Measurements from ENCODE around the gene SPAG16. TPM values are rescaled to one million over a fixed set of nuclear protein-coding genes. Genes with fewer than 3 reads are reported as not detected.

The SPAG16 gene
- total RNA-seq, 1 donor from 2014 or later: 16.7 TPM

DNA sequence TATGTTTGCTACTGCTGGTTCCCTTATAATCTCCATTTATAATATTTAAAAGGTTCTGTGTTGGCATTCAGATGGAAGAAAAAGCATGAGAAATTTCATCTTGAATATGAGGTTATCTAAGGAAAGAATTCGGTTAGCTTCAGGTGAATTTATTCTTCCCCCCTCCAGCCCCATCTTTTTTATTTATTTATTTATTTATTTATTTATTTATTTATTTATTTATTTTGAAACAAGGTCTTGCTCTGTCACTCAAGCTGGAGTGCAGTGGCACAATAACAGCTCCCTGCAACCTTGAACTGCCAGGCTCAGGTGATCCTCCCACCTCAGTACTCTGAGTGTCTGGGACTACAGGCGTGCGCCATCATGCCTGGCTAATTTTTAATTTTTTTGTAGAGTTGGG, 1031.1 kb downstream of the SPAG16 start:
- FAIRE-seq (no peak), DNase-seq (ENCODE audit: low read depth) (no peak)
- peaks cover 3% of the 10 kb centered on the region for H3K4me1 Mint-ChIP-seq (ENCODE audit: low read depth, unreplicated experiment)
- no peaks in the 10 kb centered on the region for H3K36me3 Mint-ChIP-seq (ENCODE audit: low read depth, unreplicated experiment)
- Histone ChIP-seq H3K27me3 (ENCODE audit: insufficient read depth, low read length) (no peaks in the 10 kb centered on the region), H3K36me3 (ENCODE audit: insufficient read depth, low read length) (no peaks in the 10 kb centered on the region), H2AFZ (ENCODE audit: low read depth, low read length) (no peak overlapping the region), H3K9me3 (ENCODE audit: insufficient read depth, low read depth, low read length) (no peaks in the 10 kb centered on the region), H3K4me1 (ENCODE audit: insufficient read depth, low read length) (no peaks in the 10 kb centered on the region), H4K20me1 (ENCODE audit: insufficient read depth, low read length) (no peaks in the 10 kb centered on the region), H3K79me2 (ENCODE audit: insufficient read depth, low read length) (no peaks in the 10 kb centered on the region), H3K4me2 (ENCODE audit: low read length) (no peak overlapping the region), H3K9ac (ENCODE audit: low read length) (no peak overlapping the region), H3K27ac (ENCODE audit: low read depth, low read length) (no peak overlapping the region), H3K4me3 (ENCODE audit: insufficient read depth, low read depth, low read length) (no peak overlapping the region)
- no peak overlapping the region for H3K4me3 Mint-ChIP-seq (ENCODE audit: unreplicated experiment)
- H3K27me3 Mint-ChIP-seq (ENCODE audit: low read depth, unreplicated experiment): no peaks in the 10 kb centered on the region
- peaks cover 3% of the 10 kb centered on the region for H3K9me3 Mint-ChIP-seq (ENCODE audit: unreplicated experiment)
- H3K27ac Mint-ChIP-seq (ENCODE audit: unreplicated experiment): no peak overlapping the region
- TF ChIP-seq, protein P1, sequence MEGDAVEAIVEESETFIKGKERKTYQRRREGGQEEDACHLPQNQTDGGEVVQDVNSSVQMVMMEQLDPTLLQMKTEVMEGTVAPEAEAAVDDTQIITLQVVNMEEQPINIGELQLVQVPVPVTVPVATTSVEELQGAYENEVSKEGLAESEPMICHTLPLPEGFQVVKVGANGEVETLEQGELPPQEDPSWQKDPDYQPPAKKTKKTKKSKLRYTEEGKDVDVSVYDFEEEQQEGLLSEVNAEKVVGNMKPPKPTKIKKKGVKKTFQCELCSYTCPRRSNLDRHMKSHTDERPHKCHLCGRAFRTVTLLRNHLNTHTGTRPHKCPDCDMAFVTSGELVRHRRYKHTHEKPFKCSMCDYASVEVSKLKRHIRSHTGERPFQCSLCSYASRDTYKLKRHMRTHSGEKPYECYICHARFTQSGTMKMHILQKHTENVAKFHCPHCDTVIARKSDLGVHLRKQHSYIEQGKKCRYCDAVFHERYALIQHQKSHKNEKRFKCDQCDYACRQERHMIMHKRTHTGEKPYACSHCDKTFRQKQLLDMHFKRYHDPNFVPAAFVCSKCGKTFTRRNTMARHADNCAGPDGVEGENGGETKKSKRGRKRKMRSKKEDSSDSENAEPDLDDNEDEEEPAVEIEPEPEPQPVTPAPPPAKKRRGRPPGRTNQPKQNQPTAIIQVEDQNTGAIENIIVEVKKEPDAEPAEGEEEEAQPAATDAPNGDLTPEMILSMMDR (IDR thresholded peaks at IDR 0.05; ENCODE audit: insufficient read depth, low read depth, low read length): no peak
- no peak for TF ChIP-seq EZH2 (IDR thresholded peaks at IDR 0.05; ENCODE audit: insufficient read depth, low read length)

DNA sequence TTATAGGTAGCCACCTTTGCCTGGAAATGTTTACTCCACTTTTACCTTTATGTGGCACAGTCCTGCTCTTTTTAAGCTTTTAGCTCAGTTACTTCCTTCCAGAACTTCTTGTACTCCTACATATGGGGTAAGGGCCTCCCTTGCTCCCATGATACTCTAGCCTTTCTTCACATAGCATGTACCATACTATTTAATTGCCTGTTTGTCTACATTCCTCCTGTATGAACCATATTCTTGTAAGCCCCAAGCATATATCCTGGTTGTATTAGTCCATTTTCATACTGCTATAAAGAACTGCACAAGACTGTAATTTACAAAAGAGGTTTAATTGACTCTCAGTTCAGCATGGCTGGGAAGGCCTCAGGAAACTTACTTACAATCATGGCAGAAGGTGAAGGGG, 1035.9 kb downstream of the SPAG16 start:
- no peaks in the 10 kb centered on the region for H3K9me3 ChIP-seq (ENCODE audit: insufficient read depth, low read depth, low read length)
- no peak overlapping the region for H3K9ac ChIP-seq (ENCODE audit: low read length)
- H3K27ac ChIP-seq (ENCODE audit: low read depth, low read length): no peak overlapping the region
- H3K4me1 Mint-ChIP-seq (ENCODE audit: low read depth, unreplicated experiment): no peaks in the 10 kb centered on the region
- no peaks in the 10 kb centered on the region for H3K27me3 ChIP-seq (ENCODE audit: insufficient read depth, low read length)
- H3K79me2 ChIP-seq (ENCODE audit: insufficient read depth, low read length): no peaks in the 10 kb centered on the region
- no peaks in the 10 kb centered on the region for H3K36me3 Mint-ChIP-seq (ENCODE audit: low read depth, unreplicated experiment)
- no peaks in the 10 kb centered on the region for H3K36me3 ChIP-seq (ENCODE audit: insufficient read depth, low read length)
- no peak overlapping the region for H3K4me3 Mint-ChIP-seq (ENCODE audit: unreplicated experiment)
- no peaks in the 10 kb centered on the region for H3K27me3 Mint-ChIP-seq (ENCODE audit: low read depth, unreplicated experiment)
- peaks cover 3% of the 10 kb centered on the region for H3K9me3 Mint-ChIP-seq (ENCODE audit: unreplicated experiment)
- H4K20me1 ChIP-seq (ENCODE audit: insufficient read depth, low read length): no peaks in the 10 kb centered on the region
- no peak overlapping the region for H3K27ac Mint-ChIP-seq (ENCODE audit: unreplicated experiment)
- TF ChIP-seq, protein P1 (IDR thresholded peaks at IDR 0.05; ENCODE audit: insufficient read depth, low read depth, low read length): no peak
- TF ChIP-seq EZH2 (IDR thresholded peaks at IDR 0.05; ENCODE audit: insufficient read depth, low read length): no peak
- H3K4me2 ChIP-seq (ENCODE audit: low read length): no peak overlapping the region
- no peaks in the 10 kb centered on the region for H3K4me1 ChIP-seq (ENCODE audit: insufficient read depth, low read length)
- no peak overlapping the region for H3K4me3 ChIP-seq (ENCODE audit: insufficient read depth, low read depth, low read length)
- no peak for DNase-seq (ENCODE audit: low read depth)
- no peak for FAIRE-seq
- no peak overlapping the region for H2AFZ ChIP-seq (ENCODE audit: low read depth, low read length)

DNA sequence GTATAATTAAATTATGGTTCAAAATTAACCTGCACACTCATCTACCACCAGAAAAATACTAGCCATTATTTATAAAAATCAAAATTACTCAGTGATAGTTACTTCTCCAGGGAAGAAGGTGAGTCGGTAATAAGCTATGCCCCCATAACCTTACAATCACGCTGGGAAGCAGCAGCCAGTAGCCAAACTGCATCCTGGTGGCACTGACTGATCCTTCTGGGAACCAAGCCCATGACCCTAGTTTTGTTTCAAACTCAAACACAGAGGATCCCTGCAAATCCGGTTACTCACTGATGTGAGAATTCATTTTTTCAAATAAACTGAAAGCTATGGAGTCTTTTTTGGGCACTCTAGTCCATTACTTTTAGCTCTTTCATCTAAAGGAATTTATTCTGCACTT, 1038.4 kb downstream of the SPAG16 start:
- H3K4me1 ChIP-seq (ENCODE audit: insufficient read depth, low read length): no peaks in the 10 kb centered on the region

More for the DNA sequence above, 1038.4 kb downstream of the SPAG16 start:
- Histone ChIP-seq H3K4me3 (ENCODE audit: insufficient read depth, low read depth, low read length) (no peak overlapping the region), H3K27ac (ENCODE audit: low read depth, low read length) (no peak overlapping the region), H3K9me3 (ENCODE audit: insufficient read depth, low read depth, low read length) (no peaks in the 10 kb centered on the region), H3K36me3 (ENCODE audit: insufficient read depth, low read length) (no peaks in the 10 kb centered on the region), H2AFZ (ENCODE audit: low read depth, low read length) (no peak overlapping the region), H4K20me1 (ENCODE audit: insufficient read depth, low read length) (no peaks in the 10 kb centered on the region), H3K4me2 (ENCODE audit: low read length) (no peak overlapping the region), H3K9ac (ENCODE audit: low read length) (no peak overlapping the region), H3K27me3 (ENCODE audit: insufficient read depth, low read length) (no peaks in the 10 kb centered on the region), H3K79me2 (ENCODE audit: insufficient read depth, low read length) (no peaks in the 10 kb centered on the region)
- Mint-ChIP-seq H3K9me3 (ENCODE audit: unreplicated experiment) (peaks cover 3% of the 10 kb centered on the region), H3K36me3 (ENCODE audit: low read depth, unreplicated experiment) (no peaks in the 10 kb centered on the region), H3K27ac (ENCODE audit: unreplicated experiment) (no peak overlapping the region), H3K4me1 (ENCODE audit: low read depth, unreplicated experiment) (no peaks in the 10 kb centered on the region), H3K27me3 (ENCODE audit: low read depth, unreplicated experiment) (no peaks in the 10 kb centered on the region), H3K4me3 (ENCODE audit: unreplicated experiment) (no peak overlapping the region)
- no peak for FAIRE-seq
- DNase-seq (ENCODE audit: low read depth): peak; percentile 10
- TF ChIP-seq, protein P1 (IDR thresholded peaks at IDR 0.05; ENCODE audit: insufficient read depth, low read depth, low read length): no peak
- TF ChIP-seq EZH2 (IDR thresholded peaks at IDR 0.05; ENCODE audit: insufficient read depth, low read length): no peak

Data from astrocyte (in vitro differentiated cells and primary cell).